Purkinje cell (primary cell): ENCODE results near the gene ZNF786. TPM values are rescaled to one million over a fixed set of nuclear protein-coding genes. Genes with fewer than 3 reads are reported as not detected.

ENCODE experiments used
- polyA plus RNA-seq: library from polyadenylated mRNA; unstranded; fragments of >200 nt; fragmentation: Nextera tagmentation; gene quantifications from 2 replicates; pipeline ENCODE4 v1.2.1, GENCODE V29; 2014

Gene ZNF786, protein sequence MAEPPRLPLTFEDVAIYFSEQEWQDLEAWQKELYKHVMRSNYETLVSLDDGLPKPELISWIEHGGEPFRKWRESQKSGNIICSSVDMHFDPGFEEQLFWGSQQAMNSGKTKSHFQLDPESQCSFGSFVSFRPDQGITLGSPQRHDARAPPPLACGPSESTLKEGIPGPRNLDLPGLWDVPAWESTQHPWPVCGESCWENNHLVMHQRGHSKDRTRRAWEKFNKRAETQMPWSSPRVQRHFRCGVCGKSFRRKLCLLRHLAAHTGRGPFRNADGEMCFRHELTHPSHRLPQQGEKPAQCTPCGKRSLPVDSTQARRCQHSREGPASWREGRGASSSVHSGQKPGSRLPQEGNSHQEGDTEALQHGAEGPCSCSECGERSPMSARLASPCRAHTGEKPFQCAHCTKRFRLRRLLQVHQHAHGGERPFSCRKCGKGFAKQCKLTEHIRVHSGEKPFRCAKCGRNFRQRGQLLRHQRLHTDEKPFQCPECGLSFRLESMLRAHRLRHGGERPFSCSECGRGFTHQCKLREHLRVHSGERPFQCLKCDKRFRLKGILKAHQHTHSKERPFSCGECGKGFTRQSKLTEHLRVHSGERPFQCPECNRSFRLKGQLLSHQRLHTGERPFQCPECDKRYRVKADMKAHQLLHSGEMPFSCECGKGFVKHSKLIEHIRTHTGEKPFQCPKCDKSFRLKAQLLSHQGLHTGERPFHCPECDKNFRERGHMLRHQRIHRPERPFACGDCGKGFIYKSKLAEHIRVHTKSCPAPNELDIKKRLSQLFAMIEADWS
- polyA plus RNA-seq, result 0.29 and 1.8 TPM in 2 replicates

DNA sequence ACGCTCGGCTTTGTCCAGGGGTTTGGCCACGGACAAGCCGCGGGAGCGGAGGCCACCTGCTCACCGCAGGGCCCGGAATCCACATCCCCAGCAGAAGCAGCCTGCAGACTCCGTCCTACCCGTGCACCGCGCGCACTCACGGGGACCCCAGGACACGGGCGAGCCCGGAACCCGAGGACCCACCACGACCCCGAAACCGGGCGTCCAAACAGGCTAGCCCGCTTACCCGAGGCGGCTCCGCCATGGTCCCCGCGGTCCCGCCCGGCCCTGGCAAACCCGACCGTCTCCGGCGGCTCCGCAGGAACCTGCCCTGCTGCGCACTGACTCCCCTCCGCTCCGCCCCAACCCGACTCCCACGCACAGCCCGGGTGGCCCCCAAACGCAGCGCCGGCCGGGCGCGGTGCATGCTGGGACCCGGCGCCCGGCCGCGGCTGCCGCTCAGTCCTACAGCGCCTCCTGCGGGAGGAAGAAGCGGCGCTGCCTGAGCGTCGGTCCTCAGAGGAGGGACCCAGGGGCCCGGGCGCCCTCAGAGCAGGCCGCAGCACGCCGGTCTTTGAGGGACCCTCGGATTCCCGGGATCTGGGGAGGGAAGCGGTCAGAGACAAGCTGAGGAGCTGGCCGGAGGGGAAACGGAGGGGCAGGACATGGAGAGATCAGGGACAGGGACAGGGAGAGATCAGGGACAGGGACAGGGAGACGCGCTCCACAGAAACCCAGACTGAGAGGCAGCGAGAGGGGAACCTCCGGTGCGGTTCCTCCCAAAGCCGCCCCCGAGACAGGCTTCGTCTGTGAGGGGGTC is at the start of gene ZNF786:
TSS of gene ZNF786 (minus strand) at position 322 of the 799 bp plus-strand sequence. CDS start at position 244, 78 bp downstream.

DNA sequence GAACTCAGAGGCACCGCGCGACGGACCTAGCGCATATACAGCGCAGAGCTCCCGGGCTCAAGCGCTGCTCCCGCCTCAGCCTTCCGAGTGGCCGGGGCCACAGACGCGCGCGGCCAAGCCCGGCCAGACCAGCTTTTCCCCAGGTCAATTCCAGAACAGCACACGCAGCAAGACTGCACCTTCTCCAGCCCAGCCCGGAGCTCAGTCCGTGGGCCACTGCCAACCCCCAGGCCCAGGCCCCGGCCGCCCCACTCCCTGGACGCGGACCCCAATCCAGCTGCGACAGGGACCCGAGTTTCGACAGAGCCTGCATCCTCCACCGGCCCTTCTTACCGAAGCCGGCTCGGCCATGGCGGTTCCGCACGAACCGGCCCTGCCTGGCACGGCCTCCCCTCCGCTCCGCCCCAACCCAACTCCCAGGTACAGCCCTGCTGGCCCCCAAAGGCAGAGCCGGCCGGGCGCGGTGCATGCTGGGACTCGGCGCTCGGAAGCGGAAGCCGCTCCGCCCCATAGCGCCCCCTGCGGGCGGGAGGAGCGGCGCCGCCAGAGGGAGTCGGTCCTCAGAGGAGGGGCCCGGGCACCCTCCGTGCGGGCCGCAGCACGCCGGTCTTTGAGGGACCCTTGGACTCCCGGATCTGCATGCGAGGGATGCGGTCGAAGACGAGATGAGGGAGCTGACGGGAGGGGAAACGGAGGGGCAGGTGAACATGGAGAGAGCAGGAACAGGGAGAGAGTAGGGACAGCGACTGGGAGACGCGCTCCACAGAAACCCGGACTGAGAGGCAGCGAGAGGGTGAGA is 35.5 kb upstream of the ZNF786 start, which contains the start of gene ZNF425:
TSS of gene ZNF425 (minus strand) at position 462 of the 799 bp plus-strand sequence. CDS start at position 351, 111 bp downstream.

DNA sequence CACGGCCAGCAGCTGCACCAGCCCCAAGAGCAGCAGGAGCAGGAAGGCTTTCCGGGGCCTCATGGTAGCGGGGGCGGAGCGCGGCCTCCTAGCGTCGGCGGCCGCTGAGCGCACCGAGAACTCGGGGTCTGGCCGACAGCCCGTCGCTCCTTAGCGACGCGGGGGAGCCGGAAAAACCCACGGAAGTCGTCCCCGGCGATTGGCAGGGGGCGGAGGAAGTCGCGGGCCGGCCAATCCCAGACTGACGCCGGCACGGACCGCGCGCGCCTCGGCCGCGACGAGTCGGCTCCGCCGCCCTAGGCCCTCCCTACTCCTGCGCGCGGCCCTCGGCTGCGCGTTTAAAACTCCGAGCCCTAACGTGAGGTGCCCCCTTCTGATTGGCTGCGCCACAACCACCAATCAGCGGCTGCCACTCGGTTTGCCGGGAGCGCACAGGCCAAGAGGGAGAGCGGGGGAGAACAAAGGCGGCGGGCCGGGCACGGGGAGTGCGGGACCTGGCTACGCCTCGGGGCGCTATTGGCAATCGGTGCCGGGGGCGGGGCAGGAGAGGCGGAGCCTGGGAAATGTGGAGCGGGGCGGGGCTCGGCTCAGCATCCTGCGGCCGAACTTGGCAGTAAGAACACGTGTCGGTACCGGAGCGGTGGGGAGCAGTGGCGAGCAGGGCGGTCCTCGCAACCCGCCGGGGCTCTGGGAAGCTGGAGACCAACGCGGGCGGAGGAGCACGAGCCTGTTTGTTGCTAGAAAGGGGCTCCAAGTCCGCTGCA is 62.0 kb downstream of the ZNF786 start, which contains the start of gene PDIA4:
TSS of gene PDIA4 (minus strand) at position 160 of the 764 bp plus-strand sequence. CDS start at position 63, 97 bp downstream.

Other genes with a start within 250 kb of the ZNF786 start
- gene EZH2, start 206.4 kb downstream of the ZNF786 start, polyA plus RNA-seq, result 0.48 TPM in 1 of 2 replicates, not detected in the other
- gene PDIA4, start 62.2 kb downstream of the ZNF786 start, polyA plus RNA-seq, result 18.5 and 22.8 TPM in 2 replicates
- gene ZNF425, start 35.6 kb upstream of the ZNF786 start, polyA plus RNA-seq, result 0.45 and 2.4 TPM in 2 replicates
- 2.0 and 2.2 TPM in 2 replicates for gene ZNF398, start 56.7 kb upstream of the ZNF786 start, polyA plus RNA-seq
- gene ZNF282, start 104.8 kb upstream of the ZNF786 start, polyA plus RNA-seq, result 0.98 and 1.2 TPM in 2 replicates
- gene ZNF212, start 148.9 kb upstream of the ZNF786 start, polyA plus RNA-seq, result 0.52 and 1.0 TPM in 2 replicates
- gene ZNF783, start 171.5 kb upstream of the ZNF786 start, polyA plus RNA-seq, result 0.29 and 0.77 TPM in 2 replicates